ENCODE data around the gene TTN. TPM values are rescaled to one million over a fixed set of nuclear protein-coding genes. Genes with fewer than 3 reads are reported as not detected.

Gene TTN
- total RNA-seq, 3 donors from 2014 or later = 1.3 to 8.6 (median 2.1) TPM

DNA sequence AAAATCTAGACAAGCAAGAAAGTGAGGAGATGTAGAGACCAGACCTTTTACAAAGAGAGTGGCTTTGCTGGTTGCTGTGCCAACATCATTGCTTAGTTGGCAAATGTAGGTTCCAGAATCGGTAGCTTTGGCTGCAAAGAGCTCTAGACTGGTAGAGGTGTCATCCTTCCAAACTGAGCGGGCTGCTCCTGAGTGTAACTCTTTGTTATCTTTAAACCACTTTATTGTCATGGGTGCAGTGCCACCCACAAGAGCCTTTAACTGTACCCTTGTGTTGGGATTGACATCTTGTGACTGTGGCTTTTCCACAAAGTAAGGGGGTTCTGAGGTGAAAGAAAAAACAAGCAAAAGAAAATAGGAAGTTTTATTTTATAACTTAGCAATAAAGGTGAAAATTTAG lies 77.2 kb downstream of the TTN start:
- TF ChIP-seq, protein P1, sequence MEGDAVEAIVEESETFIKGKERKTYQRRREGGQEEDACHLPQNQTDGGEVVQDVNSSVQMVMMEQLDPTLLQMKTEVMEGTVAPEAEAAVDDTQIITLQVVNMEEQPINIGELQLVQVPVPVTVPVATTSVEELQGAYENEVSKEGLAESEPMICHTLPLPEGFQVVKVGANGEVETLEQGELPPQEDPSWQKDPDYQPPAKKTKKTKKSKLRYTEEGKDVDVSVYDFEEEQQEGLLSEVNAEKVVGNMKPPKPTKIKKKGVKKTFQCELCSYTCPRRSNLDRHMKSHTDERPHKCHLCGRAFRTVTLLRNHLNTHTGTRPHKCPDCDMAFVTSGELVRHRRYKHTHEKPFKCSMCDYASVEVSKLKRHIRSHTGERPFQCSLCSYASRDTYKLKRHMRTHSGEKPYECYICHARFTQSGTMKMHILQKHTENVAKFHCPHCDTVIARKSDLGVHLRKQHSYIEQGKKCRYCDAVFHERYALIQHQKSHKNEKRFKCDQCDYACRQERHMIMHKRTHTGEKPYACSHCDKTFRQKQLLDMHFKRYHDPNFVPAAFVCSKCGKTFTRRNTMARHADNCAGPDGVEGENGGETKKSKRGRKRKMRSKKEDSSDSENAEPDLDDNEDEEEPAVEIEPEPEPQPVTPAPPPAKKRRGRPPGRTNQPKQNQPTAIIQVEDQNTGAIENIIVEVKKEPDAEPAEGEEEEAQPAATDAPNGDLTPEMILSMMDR (IDR thresholded peaks at IDR 0.05) = no peak
- DNase-seq (no peak), ATAC-seq (no peak)
- no peak overlapping the region for H3K4me3 ChIP-seq
- no peaks in the 10 kb centered on the region for H3K36me3 ChIP-seq (ENCODE audit: low read depth)
- intact Hi-C loops (cut with DNase I, micrococcal nuclease) = no loop called here
- no peaks in the 10 kb centered on the region for H3K4me1 ChIP-seq (ENCODE audit: low read depth)
- no peaks in the 10 kb centered on the region for H3K9me3 ChIP-seq

DNA sequence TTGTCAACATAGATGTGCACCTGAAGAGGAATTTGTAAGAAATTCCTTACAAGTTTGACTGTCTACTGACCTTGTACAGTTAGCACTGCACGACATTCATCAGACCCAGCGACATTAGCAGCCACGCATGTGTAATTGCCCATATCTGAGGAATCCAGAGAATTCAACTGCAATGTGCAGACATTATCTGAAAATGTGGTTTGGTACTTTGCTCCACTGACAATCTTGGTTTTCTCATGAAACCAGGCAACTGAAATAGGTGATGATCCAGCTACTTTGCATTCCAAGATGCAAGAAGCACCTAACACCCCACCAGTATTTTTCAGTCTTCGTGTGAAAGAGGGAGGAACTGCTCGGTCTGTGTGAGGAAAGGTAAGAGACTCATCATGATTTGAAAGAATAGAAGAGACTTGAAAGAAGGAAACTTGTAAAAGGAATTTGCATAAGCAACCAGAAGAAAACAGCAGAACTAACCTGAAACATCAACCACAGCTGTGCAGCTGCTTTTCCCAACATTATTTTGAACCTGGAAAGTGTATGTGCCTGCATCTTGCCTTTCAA lies 83.4 kb downstream of the TTN start:
- intact Hi-C loops (cut with DNase I, micrococcal nuclease) = no loop called here
- Histone ChIP-seq H3K4me1 (ENCODE audit: low read depth) (no peaks in the 10 kb centered on the region), H3K36me3 (ENCODE audit: low read depth) (no peaks in the 10 kb centered on the region), H3K9me3 (no peaks in the 10 kb centered on the region), H3K4me3 (no peak overlapping the region)
- ATAC-seq (no peak), DNase-seq (no peak)
- TF ChIP-seq, protein P1 (IDR thresholded peaks at IDR 0.05) = no peak

DNA sequence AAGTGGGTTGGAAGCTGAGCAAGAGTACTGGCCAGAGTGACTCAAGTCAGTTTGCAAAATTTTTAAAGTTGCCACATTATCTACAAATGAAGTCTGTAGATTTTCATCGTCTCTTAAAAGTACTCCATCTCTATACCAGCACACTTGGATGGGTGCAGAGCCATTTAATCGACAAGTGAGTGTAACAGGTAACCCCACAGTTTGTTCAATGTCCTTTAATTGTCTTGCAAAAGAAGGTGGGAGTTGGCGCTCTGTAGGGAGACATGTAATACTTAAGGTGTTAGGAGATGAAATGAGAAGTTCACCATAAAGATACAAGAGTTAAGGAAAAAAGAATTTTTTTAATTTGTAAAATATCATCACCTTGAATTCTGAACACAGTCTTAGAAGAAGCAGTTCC lies 84.9 kb downstream of the TTN start:
- H3K9me3 ChIP-seq = no peaks in the 10 kb centered on the region
- TF ChIP-seq, protein P1 (IDR thresholded peaks at IDR 0.05) = no peak
- intact Hi-C loops (cut with DNase I, micrococcal nuclease) = no loop called here
- ATAC-seq = no peak
- no peaks in the 10 kb centered on the region for H3K4me1 ChIP-seq (ENCODE audit: low read depth)
- H3K36me3 ChIP-seq (ENCODE audit: low read depth) = no peaks in the 10 kb centered on the region
- no peak overlapping the region for H3K4me3 ChIP-seq
- DNase-seq = no peak

DNA sequence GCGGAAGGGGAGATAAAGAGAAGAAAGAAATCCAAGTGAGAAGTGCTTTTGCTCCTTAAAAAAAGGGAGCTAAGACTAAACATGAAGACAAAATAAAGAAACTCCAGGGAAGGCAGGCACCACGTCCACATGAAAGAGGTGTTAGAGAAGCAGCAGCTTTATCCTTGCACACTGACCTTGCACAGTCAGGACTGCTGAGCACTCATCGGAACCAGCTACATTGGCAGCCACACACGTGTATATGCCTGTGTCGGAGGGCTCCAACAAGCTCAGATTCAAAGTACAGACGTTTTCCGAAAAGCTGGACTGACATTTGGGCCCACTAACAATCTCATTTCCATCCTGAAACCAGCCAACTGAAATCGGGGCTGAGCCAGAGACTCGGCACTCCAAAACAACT lies 88.2 kb downstream of the TTN start:
- H3K9me3 ChIP-seq = no peaks in the 10 kb centered on the region
- no peak for DNase-seq
- no peak for ATAC-seq
- H3K36me3 ChIP-seq (ENCODE audit: low read depth) = no peaks in the 10 kb centered on the region
- intact Hi-C loops (cut with DNase I, micrococcal nuclease) = no loop called here
- no peak overlapping the region for H3K4me3 ChIP-seq
- H3K4me1 ChIP-seq (ENCODE audit: low read depth) = no peaks in the 10 kb centered on the region
- TF ChIP-seq, protein P1 (IDR thresholded peaks at IDR 0.05) = no peak

DNA sequence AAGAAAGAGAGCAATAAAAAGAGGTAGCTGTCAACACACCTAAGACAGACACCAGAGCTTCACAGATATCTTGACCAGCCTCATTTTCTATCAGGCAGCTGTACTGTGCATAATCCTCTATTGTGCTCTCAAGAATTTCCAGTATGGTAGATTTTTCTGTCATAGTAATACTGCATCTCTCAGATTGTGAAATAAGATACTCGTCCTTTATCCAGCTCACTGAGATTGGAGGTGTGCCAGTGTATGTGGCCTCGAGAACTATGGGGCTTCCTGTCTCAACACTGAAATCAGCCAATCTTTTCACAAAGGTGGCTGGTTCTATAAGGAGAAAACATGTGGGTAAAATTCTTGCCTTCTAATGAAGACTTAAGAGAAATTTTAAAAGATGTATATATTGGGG lies 88.9 kb downstream of the TTN start:
- no peaks in the 10 kb centered on the region for H3K36me3 ChIP-seq (ENCODE audit: low read depth)
- intact Hi-C loops (cut with DNase I, micrococcal nuclease) = no loop called here
- H3K9me3 ChIP-seq = no peaks in the 10 kb centered on the region
- no peak for DNase-seq
- H3K4me1 ChIP-seq (ENCODE audit: low read depth) = no peaks in the 10 kb centered on the region
- TF ChIP-seq, protein P1 (IDR thresholded peaks at IDR 0.05) = no peak
- ATAC-seq = no peak
- H3K4me3 ChIP-seq = no peak overlapping the region

DNA sequence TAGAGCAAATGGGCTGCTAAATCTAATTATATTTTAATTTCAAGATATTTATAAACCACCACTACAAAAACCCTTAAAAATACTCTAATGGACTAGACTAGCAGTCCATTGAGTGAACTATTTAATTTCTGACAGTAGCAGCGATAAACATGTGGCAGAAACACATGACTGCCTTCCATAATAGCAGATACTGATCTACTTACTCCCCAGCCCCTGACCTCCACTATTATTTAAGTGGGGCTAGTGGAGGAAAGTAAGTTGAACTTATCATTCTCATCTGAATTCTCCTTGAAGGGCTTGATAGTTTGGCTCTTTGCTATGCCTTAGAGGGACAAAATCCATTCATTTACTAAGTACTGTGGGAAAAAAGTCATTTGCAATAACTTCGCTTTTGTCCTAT lies 90.8 kb downstream of the TTN start:
- Histone ChIP-seq H3K9me3 (no peaks in the 10 kb centered on the region), H3K36me3 (ENCODE audit: low read depth) (no peaks in the 10 kb centered on the region), H3K4me1 (ENCODE audit: low read depth) (no peaks in the 10 kb centered on the region), H3K4me3 (no peak overlapping the region)
- DNase-seq = no peak
- TF ChIP-seq, protein P1 (IDR thresholded peaks at IDR 0.05) = no peak
- ATAC-seq = no peak
- intact Hi-C loops (cut with DNase I, micrococcal nuclease) = no loop called here
